ENCODE results near the gene VWA3B. TPM values are rescaled to one million over a fixed set of nuclear protein-coding genes. Genes with fewer than 3 reads are reported as not detected.
A peak's percentile ranks its signal among the peaks of the same experiment; 100 is the strongest.

VWA3B gene
- total and polyA plus RNA-seq, 4 donors = 0.36 to 1.1 (median 1.0) TPM; not detected in 1

DNA sequence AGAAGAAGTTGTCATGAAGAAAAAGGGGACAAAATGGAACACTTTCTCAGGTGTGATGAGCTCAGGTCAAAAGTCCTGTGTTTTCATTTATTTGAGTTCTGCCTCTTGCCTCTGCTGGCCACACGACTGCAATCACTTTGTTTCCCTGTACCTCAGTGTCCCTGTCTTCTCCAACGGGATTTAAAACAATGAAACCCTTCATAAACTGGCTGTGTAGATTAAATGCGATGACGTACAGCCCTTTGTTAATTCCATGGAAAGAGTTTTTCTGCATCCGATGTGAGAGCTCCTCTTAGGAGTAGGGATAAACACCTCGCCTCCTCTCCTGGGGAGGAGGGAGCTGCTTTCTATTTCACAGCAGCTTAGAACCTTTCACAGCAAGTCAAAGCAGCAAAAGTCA, 207.7 kb downstream of the VWA3B start:
- Histone ChIP-seq H3K9me3 (ENCODE audit: control insufficient read depth, low read length) (peaks cover 1% of the 10 kb centered on the region), H3K27ac (ENCODE audit: low read depth in 1 of 2, low read length in 2 of 2) (no peak overlapping the region), H3K27me3 (ENCODE audit: control insufficient read depth in 1 of 2, insufficient read depth in 2 of 2, low read length in 1 of 2) (no peaks in the 10 kb centered on the region), H3K36me3 (ENCODE audit: control insufficient read depth in 1 of 2, insufficient read depth in 2 of 2, low read length in 1 of 2) (no peaks in the 10 kb centered on the region), H3K4me1 (ENCODE audit: control insufficient read depth in 1 of 2, insufficient read depth in 2 of 2, low read length in 2 of 2) (no peaks in the 10 kb centered on the region), H3K4me3 (ENCODE audit: low read length in 2 of 2) (no peak overlapping the region)
- no peak for DNase-seq
- WGBS, 2 donors = 74% methylated on average over 6 of the region's 6 CpGs
- ATAC-seq (ENCODE audit: low FRiP score) = no peak
- intact Hi-C loops (cut with DNase I) = no loop called here

DNA sequence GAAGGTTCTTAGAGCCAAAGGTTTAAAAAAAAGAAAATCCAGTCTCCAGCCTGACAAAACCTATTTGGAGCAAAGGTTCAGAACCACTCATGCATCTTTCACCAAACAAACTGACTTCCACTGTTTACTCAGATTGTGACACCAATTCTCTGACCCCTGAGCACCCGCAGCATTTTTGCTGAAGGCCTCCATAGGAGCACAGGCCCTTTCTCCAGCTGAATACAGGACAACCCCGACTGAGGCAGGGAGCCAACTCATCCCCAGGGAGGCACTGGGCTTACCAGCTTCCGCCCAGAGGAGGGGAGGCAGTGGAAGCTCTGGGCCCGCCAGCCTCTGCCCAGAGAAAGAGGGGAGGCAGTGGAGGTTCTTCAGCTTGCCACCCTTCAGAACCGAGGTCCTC, 208.3 kb downstream of the VWA3B start:
- intact Hi-C loops (cut with DNase I) = no loop called here
- DNase-seq = no peak
- Histone ChIP-seq H3K4me1 (ENCODE audit: control insufficient read depth in 1 of 2, insufficient read depth in 2 of 2, low read length in 2 of 2) (no peaks in the 10 kb centered on the region), H3K27me3 (ENCODE audit: control insufficient read depth in 1 of 2, insufficient read depth in 2 of 2, low read length in 1 of 2) (no peaks in the 10 kb centered on the region), H3K4me3 (ENCODE audit: low read length in 2 of 2) (no peak overlapping the region), H3K9me3 (ENCODE audit: control insufficient read depth, low read length) (peaks cover 1% of the 10 kb centered on the region), H3K27ac (ENCODE audit: low read depth in 1 of 2, low read length in 2 of 2) (no peak overlapping the region), H3K36me3 (ENCODE audit: control insufficient read depth in 1 of 2, insufficient read depth in 2 of 2, low read length in 1 of 2) (no peaks in the 10 kb centered on the region)
- WGBS, 2 donors = 61 to 69% methylated on average over 5 of the region's 5 CpGs
- ATAC-seq (ENCODE audit: low FRiP score) = no peak

DNA sequence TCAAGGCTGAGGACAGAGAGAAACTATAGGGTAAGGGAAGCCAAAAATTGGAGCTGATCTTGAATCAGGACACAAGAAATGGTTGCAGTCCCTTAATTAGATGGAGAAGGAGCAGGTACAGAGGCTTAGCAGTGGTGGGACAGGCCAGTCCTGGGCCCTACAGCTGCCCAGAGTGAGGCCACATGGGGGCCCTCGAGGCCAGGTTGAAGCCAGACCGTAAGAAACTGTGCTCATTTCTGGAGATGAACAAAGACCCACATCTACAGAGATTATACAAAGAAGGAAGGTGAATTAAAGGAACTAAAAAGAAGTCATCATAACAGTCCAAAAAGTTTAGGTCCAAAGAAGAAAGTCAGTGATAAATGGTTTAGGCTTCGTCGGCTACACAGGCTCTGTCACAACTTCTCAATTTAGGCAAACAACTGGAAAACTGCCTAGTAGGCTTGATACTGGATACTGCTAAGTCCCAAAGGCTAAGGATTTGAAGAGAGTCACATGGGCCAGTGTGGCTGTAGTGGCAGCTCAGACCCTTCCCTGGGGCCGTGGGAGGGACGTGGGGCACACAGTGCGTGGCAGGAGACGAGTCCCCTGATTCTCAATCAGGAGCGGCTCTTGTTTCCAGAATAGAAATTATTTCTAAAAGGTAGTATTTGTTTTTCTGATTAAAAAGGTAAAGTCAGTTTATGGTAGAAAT, 208.9 kb downstream of the VWA3B start:
- 76 to 79% methylated on average over 9 of the region's 9 CpGs for WGBS, 2 donors
- DNase-seq (no peak), ATAC-seq (ENCODE audit: low FRiP score) (no peak)
- H3K36me3 ChIP-seq (ENCODE audit: control insufficient read depth in 1 of 2, insufficient read depth in 2 of 2, low read length in 1 of 2) = no peaks in the 10 kb centered on the region
- H3K9me3 ChIP-seq (ENCODE audit: control insufficient read depth, low read length) = peaks cover 1% of the 10 kb centered on the region
- intact Hi-C loops (cut with DNase I) = no loop called here
- H3K4me3 ChIP-seq (ENCODE audit: low read length in 2 of 2) = no peak overlapping the region
- no peaks in the 10 kb centered on the region for H3K27me3 ChIP-seq (ENCODE audit: control insufficient read depth in 1 of 2, insufficient read depth in 2 of 2, low read length in 1 of 2)
- no peak overlapping the region for H3K27ac ChIP-seq (ENCODE audit: low read depth in 1 of 2, low read length in 2 of 2)
- H3K4me1 ChIP-seq (ENCODE audit: control insufficient read depth in 1 of 2, insufficient read depth in 2 of 2, low read length in 2 of 2) = no peaks in the 10 kb centered on the region

DNA sequence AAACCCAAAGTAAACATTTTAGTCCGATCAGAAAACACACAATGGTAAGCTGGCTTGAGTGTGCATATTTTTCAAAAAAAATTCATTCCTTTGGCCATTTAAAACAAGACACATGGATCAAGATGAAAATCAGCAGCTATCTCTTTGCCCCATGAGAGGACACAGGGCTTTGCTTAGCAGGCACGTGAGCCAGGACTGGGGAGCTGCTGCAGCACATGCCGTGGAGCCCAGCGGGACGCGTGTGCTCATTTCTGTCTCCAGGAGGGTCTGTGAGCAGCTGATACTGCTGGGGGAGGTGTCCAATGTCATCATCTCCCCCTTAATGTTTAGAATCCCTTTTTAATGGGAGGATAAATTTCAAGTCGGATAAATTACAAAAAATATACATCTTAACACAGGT, 209.5 kb downstream of the VWA3B start:
- H3K27ac ChIP-seq (ENCODE audit: low read depth in 1 of 2, low read length in 2 of 2) = no peak overlapping the region
- peaks cover 1% of the 10 kb centered on the region for H3K9me3 ChIP-seq (ENCODE audit: control insufficient read depth, low read length)
- DNase-seq (no peak), ATAC-seq (ENCODE audit: low FRiP score) (no peak)
- WGBS, 2 donors = 54 to 59% methylated on average over 7 of the region's 7 CpGs
- H3K4me1 ChIP-seq (ENCODE audit: control insufficient read depth in 1 of 2, insufficient read depth in 2 of 2, low read length in 2 of 2) = no peaks in the 10 kb centered on the region
- H3K4me3 ChIP-seq (ENCODE audit: low read length in 2 of 2) = no peak overlapping the region
- H3K36me3 ChIP-seq (ENCODE audit: control insufficient read depth in 1 of 2, insufficient read depth in 2 of 2, low read length in 1 of 2) = no peaks in the 10 kb centered on the region
- no peaks in the 10 kb centered on the region for H3K27me3 ChIP-seq (ENCODE audit: control insufficient read depth in 1 of 2, insufficient read depth in 2 of 2, low read length in 1 of 2)
- intact Hi-C loops (cut with DNase I) = no loop called here

DNA sequence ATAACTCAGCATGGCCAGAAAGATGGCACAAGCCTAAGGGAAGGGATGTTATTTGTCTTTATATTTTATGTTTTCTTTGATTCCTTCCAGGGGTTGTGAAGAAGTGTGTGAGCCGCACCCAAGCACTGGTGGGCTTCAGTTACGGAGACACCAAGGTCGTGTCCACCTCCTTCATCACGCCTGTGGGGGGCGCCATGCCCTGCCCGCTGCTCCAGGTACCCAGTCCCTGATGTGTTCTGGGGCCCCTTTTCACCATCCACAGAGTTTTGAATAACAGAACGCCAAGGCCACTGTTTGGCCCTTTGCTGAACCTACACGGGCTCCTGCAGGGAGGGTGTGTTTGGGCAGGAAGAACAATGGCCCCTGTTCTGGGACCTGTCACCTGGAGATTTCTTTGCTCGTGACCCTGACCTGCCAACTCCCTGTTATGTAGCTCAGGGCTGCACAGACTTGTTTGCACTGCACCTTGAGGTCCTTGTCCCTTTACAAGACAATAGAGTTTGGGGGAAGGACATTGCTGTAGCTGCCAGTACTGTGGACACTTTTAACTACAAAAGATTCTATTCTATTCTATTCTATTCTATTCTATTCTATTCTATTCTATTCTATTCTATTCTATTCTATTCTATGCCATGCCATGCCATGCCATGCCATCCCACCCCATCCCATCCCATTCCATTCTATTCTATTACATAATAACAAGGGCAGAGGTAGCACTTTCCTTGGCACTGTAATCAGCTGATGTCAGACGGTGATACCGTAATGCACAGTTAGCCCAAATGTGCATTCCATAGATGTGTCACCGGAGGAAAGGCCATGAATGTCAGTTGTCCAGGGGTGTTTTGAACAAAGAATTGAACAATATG, 211.1 kb downstream of the VWA3B start:
- 73 to 75% methylated on average over 12 of the region's 12 CpGs for WGBS, 2 donors
- DNase-seq (no peak), ATAC-seq (ENCODE audit: low FRiP score) (no peak)
- Histone ChIP-seq H3K9me3 (ENCODE audit: control insufficient read depth, low read length) (no peaks in the 10 kb centered on the region), H3K4me1 (ENCODE audit: control insufficient read depth in 1 of 2, insufficient read depth in 2 of 2, low read length in 2 of 2) (no peaks in the 10 kb centered on the region), H3K36me3 (ENCODE audit: control insufficient read depth in 1 of 2, insufficient read depth in 2 of 2, low read length in 1 of 2) (no peaks in the 10 kb centered on the region), H3K27me3 (ENCODE audit: control insufficient read depth in 1 of 2, insufficient read depth in 2 of 2, low read length in 1 of 2) (no peaks in the 10 kb centered on the region), H3K27ac (ENCODE audit: low read depth in 1 of 2, low read length in 2 of 2) (no peak overlapping the region), H3K4me3 (ENCODE audit: low read length in 2 of 2) (no peak overlapping the region)
- intact Hi-C loops (cut with DNase I) = no loop called here

DNA sequence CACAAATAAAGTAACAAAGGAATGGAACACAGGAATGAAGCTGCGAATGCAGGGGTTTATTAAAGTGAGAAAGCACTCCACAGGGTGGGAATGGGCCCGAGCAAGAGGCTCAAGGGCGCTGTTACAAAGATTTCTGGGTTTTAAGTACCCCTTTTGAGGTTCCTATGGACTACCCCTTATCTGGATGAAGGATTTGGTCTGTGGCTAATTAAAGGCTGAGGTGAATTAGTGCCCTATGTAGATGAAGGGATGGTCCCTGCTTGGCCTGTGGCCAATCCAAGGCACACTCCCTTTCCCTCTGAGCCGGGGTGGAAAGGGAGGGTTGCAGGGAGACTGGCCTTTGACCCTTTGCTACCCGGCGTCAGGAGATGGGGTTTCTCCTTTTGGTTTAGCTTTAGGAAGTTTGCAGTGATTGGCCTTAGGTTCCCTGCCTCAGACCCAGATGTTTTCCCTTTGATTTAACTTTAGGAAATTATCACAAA, 211.8 kb downstream of the VWA3B start:
- WGBS, 2 donors = 67 to 76% methylated on average over 6 of the region's 6 CpGs
- no peaks in the 10 kb centered on the region for H3K36me3 ChIP-seq (ENCODE audit: control insufficient read depth in 1 of 2, insufficient read depth in 2 of 2, low read length in 1 of 2)
- H3K4me3 ChIP-seq (ENCODE audit: low read length in 2 of 2) = no peak overlapping the region
- ATAC-seq (ENCODE audit: low FRiP score) (no peak), DNase-seq (no peak)
- no peaks in the 10 kb centered on the region for H3K4me1 ChIP-seq (ENCODE audit: control insufficient read depth in 1 of 2, insufficient read depth in 2 of 2, low read length in 2 of 2)
- H3K9me3 ChIP-seq (ENCODE audit: control insufficient read depth, low read length) = no peaks in the 10 kb centered on the region
- intact Hi-C loops (cut with DNase I) = no loop called here
- no peak overlapping the region for H3K27ac ChIP-seq (ENCODE audit: low read depth in 1 of 2, low read length in 2 of 2)
- no peaks in the 10 kb centered on the region for H3K27me3 ChIP-seq (ENCODE audit: control insufficient read depth in 1 of 2, insufficient read depth in 2 of 2, low read length in 1 of 2)

DNA sequence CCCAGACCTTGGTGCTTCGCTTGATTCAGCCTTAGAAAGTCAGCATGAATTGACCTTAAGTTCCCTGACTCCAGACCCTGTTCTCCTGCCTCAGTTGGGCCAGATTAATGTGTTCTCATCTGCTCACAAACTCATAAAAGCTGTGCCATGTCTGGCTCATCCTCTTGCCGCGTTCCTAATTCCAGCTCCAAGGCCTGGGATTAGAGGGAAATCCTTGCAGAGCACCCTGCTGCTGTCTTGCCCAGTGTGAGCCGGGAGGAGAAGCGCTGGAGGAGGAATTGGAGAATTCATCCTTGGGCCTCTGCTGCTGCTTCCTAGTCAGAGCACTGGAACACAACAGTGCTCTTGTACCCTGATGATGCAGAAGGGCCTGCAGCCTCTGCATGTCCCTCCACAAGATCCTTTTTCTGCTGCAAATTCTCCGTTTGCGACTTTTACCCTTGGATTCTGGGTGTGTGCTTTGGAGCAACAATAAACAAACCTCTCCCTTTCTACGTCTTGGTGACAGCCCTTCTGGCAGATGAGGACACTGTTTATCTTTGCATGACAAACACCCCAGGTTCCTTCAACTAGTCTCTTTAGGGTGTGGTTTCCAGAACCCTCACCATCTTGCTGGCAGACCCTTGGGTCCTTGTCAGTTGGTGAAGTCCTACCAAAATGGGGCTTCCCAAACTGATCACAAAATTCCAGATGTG, 212.4 kb downstream of the VWA3B start:
- intact Hi-C loops (cut with DNase I) = no loop called here
- H3K4me1 ChIP-seq (ENCODE audit: control insufficient read depth in 1 of 2, insufficient read depth in 2 of 2, low read length in 2 of 2) = no peaks in the 10 kb centered on the region
- no peak overlapping the region for H3K4me3 ChIP-seq (ENCODE audit: low read length in 2 of 2)
- no peak overlapping the region for H3K27ac ChIP-seq (ENCODE audit: low read depth in 1 of 2, low read length in 2 of 2)
- ATAC-seq (ENCODE audit: low FRiP score) (no peak), DNase-seq (no peak)
- H3K36me3 ChIP-seq (ENCODE audit: control insufficient read depth in 1 of 2, insufficient read depth in 2 of 2, low read length in 1 of 2) = no peaks in the 10 kb centered on the region
- WGBS, 2 donors = 78 to 79% methylated on average over 8 of the region's 8 CpGs
- no peaks in the 10 kb centered on the region for H3K27me3 ChIP-seq (ENCODE audit: control insufficient read depth in 1 of 2, insufficient read depth in 2 of 2, low read length in 1 of 2)
- H3K9me3 ChIP-seq (ENCODE audit: control insufficient read depth, low read length) = no peaks in the 10 kb centered on the region

DNA sequence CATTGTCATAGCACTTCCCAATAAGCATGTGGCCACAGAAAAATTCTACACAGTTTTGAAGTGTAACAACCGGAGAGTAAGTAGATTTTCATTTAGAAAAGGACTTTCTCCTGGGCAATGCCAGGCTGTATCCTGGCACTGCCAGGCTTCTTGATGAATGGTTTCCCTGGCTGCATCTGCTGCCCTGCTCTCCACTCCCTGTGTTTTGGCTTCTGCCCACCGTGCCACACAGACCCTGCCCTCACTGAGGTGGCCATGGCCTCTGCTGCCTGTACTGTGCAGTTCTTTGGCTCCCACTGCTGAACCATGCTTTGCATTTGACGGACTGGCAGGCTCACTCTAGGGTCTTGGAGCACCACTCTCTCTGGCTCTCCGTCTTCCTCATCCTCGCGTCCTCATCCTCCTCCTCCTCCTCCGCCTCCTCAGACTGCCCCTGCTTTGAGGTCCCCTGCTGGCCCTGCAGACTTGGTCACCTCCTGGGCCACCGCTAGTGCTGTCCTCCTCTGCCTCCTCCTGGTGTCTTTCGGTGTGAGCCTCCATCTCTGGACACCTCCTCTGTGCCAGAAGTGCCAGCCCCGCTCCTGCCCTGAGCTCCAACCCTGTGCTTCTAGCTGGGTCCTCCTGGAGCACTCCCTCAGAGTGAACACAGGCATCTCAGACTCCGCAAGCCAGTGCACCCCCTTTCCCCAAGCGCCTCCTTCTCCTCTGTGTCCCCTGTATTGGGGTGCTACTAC, 213.3 kb downstream of the VWA3B start:
- 71 to 74% methylated on average over 12 of the region's 12 CpGs for WGBS, 2 donors
- Histone ChIP-seq H3K36me3 (ENCODE audit: control insufficient read depth in 1 of 2, insufficient read depth in 2 of 2, low read length in 1 of 2) (no peaks in the 10 kb centered on the region), H3K27ac (ENCODE audit: low read depth in 1 of 2, low read length in 2 of 2) (no peak overlapping the region), H3K4me3 (ENCODE audit: low read length in 2 of 2) (no peak overlapping the region), H3K9me3 (ENCODE audit: control insufficient read depth, low read length) (no peaks in the 10 kb centered on the region), H3K4me1 (ENCODE audit: control insufficient read depth in 1 of 2, insufficient read depth in 2 of 2, low read length in 2 of 2) (no peaks in the 10 kb centered on the region), H3K27me3 (ENCODE audit: control insufficient read depth in 1 of 2, insufficient read depth in 2 of 2, low read length in 1 of 2) (no peaks in the 10 kb centered on the region)
- ATAC-seq (ENCODE audit: low FRiP score) (peak; percentile 16), DNase-seq (no peak)
- intact Hi-C loops (cut with DNase I) = no loop called here
